VCaP (cell line): ENCODE results near the gene PAK6.
A peak's percentile ranks its signal among the peaks of the same experiment; 100 is the strongest.

Experiments used
- H3K27ac ChIP-seq: fragments of 450-650 bp; 2 replicates; pipeline ENCODE4 v1.5.1; 2017
- CTCF ChIP-seq: fragments of 450-650 bp; conservative IDR thresholded peaks from 2 replicates; pipeline ENCODE4 v1.5.1; 2017; ENCODE audit warnings: mild to moderate bottlenecking, moderate library complexity

Gene PAK6

GRCh38 chr15:40252438-40253166 is 13.7 kb downstream of the PAK6 start:
- H3K27ac ChIP-seq, result peak overlapping the region; percentile 20; the same call in 1 of the 2 replicates
- TF ChIP-seq CTCF, result no peak

GRCh38 chr15:40253167-40253790 is 14.4 kb downstream of the PAK6 start:
- TF ChIP-seq CTCF, result no peak
- peak overlapping the region; percentile 20; the same call in 1 of the 2 replicates for H3K27ac ChIP-seq

- TF ChIP-seq CTCF, result no peak
- H3K27ac ChIP-seq, result no peak overlapping the region
Observed at GRCh38 chr15:40254452-40254851, 15.6 kb downstream of the PAK6 start.

- H3K27ac ChIP-seq, result no peak overlapping the region
- TF ChIP-seq CTCF, result no peak
Observed at GRCh38 chr15:40255033-40255432, 16.2 kb downstream of the PAK6 start.

GRCh38 chr15:40256638-40257235 is 17.9 kb downstream of the PAK6 start:
- no peak overlapping the region for H3K27ac ChIP-seq
- no peak for TF ChIP-seq CTCF

GRCh38 chr15:40257656-40258450 is 19.0 kb downstream of the PAK6 start:
- no peak for TF ChIP-seq CTCF
- H3K27ac ChIP-seq, result no peak overlapping the region

- H3K27ac ChIP-seq, result no peak overlapping the region
Observed at GRCh38 chr15:40258544-40258943, 19.7 kb downstream of the PAK6 start.

More at GRCh38 chr15:40258544-40258943, 19.7 kb downstream of the PAK6 start:
- no peak for TF ChIP-seq CTCF
